ENCODE data around the gene EPB41L3.

GRCh38 chr18:5444269-5444668 lies 99.5 kb downstream of the EPB41L3 start:
- TF ChIP-seq EZH2 (IDR thresholded peaks at IDR 0.05; ENCODE audit: borderline replicate concordance, insufficient read depth, low read length, poor library complexity, severe bottlenecking) (no peak), TAF1 (IDR thresholded peaks at IDR 0.05; ENCODE audit: low read depth) (no peak)
- TF ChIP-seq, protein P1, sequence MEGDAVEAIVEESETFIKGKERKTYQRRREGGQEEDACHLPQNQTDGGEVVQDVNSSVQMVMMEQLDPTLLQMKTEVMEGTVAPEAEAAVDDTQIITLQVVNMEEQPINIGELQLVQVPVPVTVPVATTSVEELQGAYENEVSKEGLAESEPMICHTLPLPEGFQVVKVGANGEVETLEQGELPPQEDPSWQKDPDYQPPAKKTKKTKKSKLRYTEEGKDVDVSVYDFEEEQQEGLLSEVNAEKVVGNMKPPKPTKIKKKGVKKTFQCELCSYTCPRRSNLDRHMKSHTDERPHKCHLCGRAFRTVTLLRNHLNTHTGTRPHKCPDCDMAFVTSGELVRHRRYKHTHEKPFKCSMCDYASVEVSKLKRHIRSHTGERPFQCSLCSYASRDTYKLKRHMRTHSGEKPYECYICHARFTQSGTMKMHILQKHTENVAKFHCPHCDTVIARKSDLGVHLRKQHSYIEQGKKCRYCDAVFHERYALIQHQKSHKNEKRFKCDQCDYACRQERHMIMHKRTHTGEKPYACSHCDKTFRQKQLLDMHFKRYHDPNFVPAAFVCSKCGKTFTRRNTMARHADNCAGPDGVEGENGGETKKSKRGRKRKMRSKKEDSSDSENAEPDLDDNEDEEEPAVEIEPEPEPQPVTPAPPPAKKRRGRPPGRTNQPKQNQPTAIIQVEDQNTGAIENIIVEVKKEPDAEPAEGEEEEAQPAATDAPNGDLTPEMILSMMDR (IDR thresholded peaks at IDR 0.05; ENCODE audit: poor library complexity, severe bottlenecking) = no peak

All from neural cell (in vitro differentiated cells).